Stimulated activated CD8-positive, alpha-beta memory T cell treated with anti-CD3 and anti-CD28 coated beads, Interleukin-12 subunit alpha, Interleukin-12 subunit beta, amount 100 ng/mL, for 24 hours (primary cell): ENCODE measurements around the gene MPC1L.
"Not testable (repeated sequence)": the region's sequence is repeated elsewhere in the genome, so short reads cannot be mapped to it uniquely, and the experiment has no call there.

Experiments used
- DNase-seq: peaks from one replicate; pipeline ENCODE4 v3.0.0-alpha.2; 2020; ENCODE audit errors: extremely low read depth

The MPC1L gene

GRCh38 chrX:40623139-40623536, at the start of gene MPC1L:
Gene MPC1L (plus strand): TSS chrX:40623428. CDS start chrX:40623566, 138 bp downstream.
- no peak for DNase-seq

- no peak for DNase-seq
These were observed 49.5 kb upstream of the MPC1L start for GRCh38 chrX:40573763-40574162.

GRCh38 chrX:40575411-40575810, 47.8 kb upstream of the MPC1L start:
- not testable (repeated sequence) for DNase-seq

GRCh38 chrX:40576291-40576690, 46.9 kb upstream of the MPC1L start:
- no peak for DNase-seq

- DNase-seq = no peak
These were observed 45.1 kb upstream of the MPC1L start for GRCh38 chrX:40578039-40578695.

- DNase-seq = no peak
These were observed 44.1 kb upstream of the MPC1L start for GRCh38 chrX:40579141-40579540.

- no peak for DNase-seq
These were observed 43.2 kb upstream of the MPC1L start for GRCh38 chrX:40579900-40580536.

- DNase-seq = peak; percentile 72
These were observed 42.5 kb upstream of the MPC1L start, which contains the start of gene ATP6AP2 for GRCh38 chrX:40580537-40581335. Gene ATP6AP2 (plus strand): TSS chrX:40580970. CDS start chrX:40581066, 96 bp downstream.

- no peak for DNase-seq
These were observed 41.8 kb upstream of the MPC1L start for GRCh38 chrX:40581336-40581920.

- not testable (repeated sequence) for DNase-seq
These were observed 41.0 kb upstream of the MPC1L start for GRCh38 chrX:40582178-40582577.

GRCh38 chrX:40582811-40583210, 40.4 kb upstream of the MPC1L start:
- no peak for DNase-seq

GRCh38 chrX:40587623-40588022, 35.6 kb upstream of the MPC1L start:
- DNase-seq = not testable (repeated sequence)

GRCh38 chrX:40589616-40590321, 33.5 kb upstream of the MPC1L start:
- not testable (repeated sequence) for DNase-seq

- DNase-seq = no peak
These were observed 19.8 kb upstream of the MPC1L start for GRCh38 chrX:40603446-40603845.

GRCh38 chrX:40607381-40607780, 15.8 kb upstream of the MPC1L start:
- no peak for DNase-seq

GRCh38 chrX:40612511-40612910, 10.7 kb upstream of the MPC1L start:
- no peak for DNase-seq

GRCh38 chrX:40615976-40616375, 7.3 kb upstream of the MPC1L start:
- DNase-seq = no peak

- DNase-seq = no peak
These were observed 5.7 kb upstream of the MPC1L start for GRCh38 chrX:40617566-40617965.

GRCh38 chrX:40622479-40623138, 619 bp upstream of the MPC1L start:
- no peak for DNase-seq

- no peak for DNase-seq
These were observed 437 bp downstream of the MPC1L start for GRCh38 chrX:40623665-40624064.

- DNase-seq = no peak
These were observed 2.1 kb downstream of the MPC1L start for GRCh38 chrX:40625294-40625693.
